GM12878 (cell line): ENCODE measurements around the gene COL4A2. TPM values are rescaled to one million over a fixed set of nuclear protein-coding genes. Genes with fewer than 3 reads are reported as not detected.

Experiments used
- BHLHE40 ChIP-seq, 2 experiments: fragments of 450-650 bp in 1 of 2; IDR thresholded peaks; 2 replicates each; pipeline ENCODE4 v1.6.1; 2011 to 2017; ENCODE audit warnings: low read depth in 2 of 2, borderline replicate concordance in 1 of 2, improper control_type of control experiment in 1 of 2, low read length in 1 of 2, mild to moderate bottlenecking in 1 of 2
- CEBPZ ChIP-seq: fragments of 150-350 bp; IDR thresholded peaks from 2 replicates; pipeline ENCODE4 v1.6.1; 2016; ENCODE audit warnings: low read depth, low read length
- CTCF ChIP-seq, 3 experiments: IDR thresholded peaks in 2 of 3; conservative IDR thresholded peaks in 1 of 3; 2 replicates each; pipeline ENCODE4 v1.5.1; 2011; ENCODE audit warnings: low read depth in 3 of 3, low read length in 3 of 3, mild to moderate bottlenecking in 3 of 3, control low read depth in 2 of 3, moderate library complexity in 2 of 3, inconsistent platforms in 1 of 3, mixed read lengths in 1 of 3; ENCODE audit not compliant: control insufficient read depth in 2 of 3, insufficient read depth in 1 of 3; ENCODE audit errors: extremely low read depth in 1 of 3
- FOXM1 ChIP-seq: IDR thresholded peaks from 2 replicates; pipeline ENCODE4 v1.6.1; 2012; ENCODE audit warnings: low read depth, mild to moderate bottlenecking, inconsistent platforms, low read length, moderate library complexity
- IRF5 ChIP-seq: fragments of 450-650 bp; IDR thresholded peaks from 2 replicates; pipeline ENCODE4 v1.6.1; 2017; ENCODE audit warnings: borderline replicate concordance
- JUNB ChIP-seq: IDR thresholded peaks from 2 replicates; pipeline ENCODE4 v1.6.1; 2016; ENCODE audit warnings: antibody characterized with exemption, mild to moderate bottlenecking
- JUND ChIP-seq: IDR thresholded peaks from 2 replicates; pipeline ENCODE4 v1.6.1; 2012; ENCODE audit warnings: low read depth, mild to moderate bottlenecking, low read length, improper control_type of control experiment, moderate library complexity
- KAT2A ChIP-seq: conservative IDR thresholded peaks from 2 replicates; pipeline ENCODE4 v1.6.1; 2011; ENCODE audit warnings: low read depth, low read length; ENCODE audit not compliant: control insufficient read depth
- KDM1A ChIP-seq: fragments of 200-600 bp; sonication (generic); IDR thresholded peaks from 2 replicates; pipeline ENCODE4 v1.6.1; 2016; ENCODE audit warnings: borderline replicate concordance
- MTA2 ChIP-seq: fragments of 450-650 bp; IDR thresholded peaks from 2 replicates; pipeline ENCODE4 v1.6.1; 2016; ENCODE audit warnings: low read depth, mild to moderate bottlenecking, moderate library complexity
- NBN ChIP-seq: fragments of 450-650 bp; IDR thresholded peaks from 2 replicates; pipeline ENCODE4 v1.6.1; 2016
- NR2C2 ChIP-seq: IDR thresholded peaks from 2 replicates; pipeline ENCODE4 v1.6.1; 2011; ENCODE audit warnings: borderline replicate concordance, low read depth; ENCODE audit not compliant: control insufficient read depth, insufficient read length
- NR2F1 ChIP-seq: fragments of 450-650 bp; conservative IDR thresholded peaks from 2 replicates; pipeline ENCODE4 v1.6.1; 2017; ENCODE audit warnings: mild to moderate bottlenecking
- NRF1 ChIP-seq: conservative IDR thresholded peaks from 2 replicates; pipeline ENCODE4 v1.6.1; 2011; ENCODE audit warnings: mild to moderate bottlenecking, low read depth, low read length, improper control_type of control experiment
- POLR2AphosphoS5 ChIP-seq: IDR thresholded peaks from 2 replicates; pipeline ENCODE4 v1.6.1; 2011; ENCODE audit warnings: mild to moderate bottlenecking, low read length, inconsistent platforms
- POU2F2 ChIP-seq: IDR thresholded peaks from 3 replicates; pipeline ENCODE4 v1.6.1; 2011; ENCODE audit warnings: low read depth, mild to moderate bottlenecking, low read length, borderline replicate concordance
- SMC3 ChIP-seq: IDR thresholded peaks from 2 replicates; pipeline ENCODE4 v1.6.1; 2011; ENCODE audit warnings: low read length, improper control_type of control experiment, borderline replicate concordance
- SREBF1 ChIP-seq: IDR thresholded peaks from 2 replicates; pipeline ENCODE4 v1.6.1; 2012; ENCODE audit warnings: mild to moderate bottlenecking, low read length
- USF1 ChIP-seq: IDR thresholded peaks from 2 replicates; pipeline ENCODE4 v1.6.1; 2011; ENCODE audit warnings: borderline replicate concordance, low read depth, mild to moderate bottlenecking, moderate library complexity, mixed read lengths, low read length; ENCODE audit not compliant: insufficient read depth; ENCODE audit errors: extremely low read length
- ZBTB33 ChIP-seq: fragments of 450-650 bp; IDR thresholded peaks from 2 replicates; pipeline ENCODE4 v1.6.1; 2017; ENCODE audit warnings: mild to moderate bottlenecking
- ZNF207 ChIP-seq: fragments of 450-650 bp; IDR thresholded peaks from 2 replicates; pipeline ENCODE4 v1.6.1; 2014; ENCODE audit warnings: antibody characterized with exemption, mild to moderate bottlenecking, borderline replicate concordance
- polyA plus RNA-seq, 11 experiments: library from polyadenylated mRNA; depleted of rRNA in 4 of 11; unstranded in 6 of 11; stranded (reverse) in 5 of 11; fragments of >200 nt; fragmentation: Nextera tagmentation in 4 of 11; fragmentation: Illumina TruSeq in 1 of 11; extraction: Ambion mirVana in 4 of 11; extraction: Trizol in 1 of 11; gene quantifications; 1 replicate in 1 of 11; 2 replicates in 10 of 11; pipeline versions ENCODE4 v1.2.1 to v1.2.3, GENCODE V29; 2011 to 2016; ENCODE audit warnings: inconsistent platforms in 2 of 11, missing spikeins in 2 of 11, low read depth in 1 of 11
- total RNA-seq, 4 experiments: library from RNA; depleted of rRNA in 3 of 4; stranded (reverse); fragments of >200 nt in 3 of 4; fragmentation: Illumina TruSeq in 1 of 4; extraction: Trizol in 1 of 4; gene quantifications; 2 replicates each; pipeline versions ENCODE4 v1.2.1 to v1.2.3, GENCODE V29; 2013 to 2021

COL4A2 gene
- total and polyA plus RNA-seq, 10 of the 15 experiments (the other 5 are each of a cell fraction or from before 2014, with no cell fraction given) = 0.16 to 1.6 (median 0.62) TPM; not detected in 3

GRCh38 chr13:110419381-110419791, 112.3 kb downstream of the COL4A2 start (continued):
- no peak for TF ChIP-seq CEBPZ
- 0 out of 2 replicates have a peak, but pooled peaks have one; percentile 26 for TF ChIP-seq ZBTB33
- TF ChIP-seq JUNB = no peak
- TF ChIP-seq FOXM1 = no peak
- no peak for TF ChIP-seq USF1
- peak in 1 of 2 experiments; percentile 41; a peak in 1 of 4 replicates for TF ChIP-seq BHLHE40 (IDR thresholded peaks at IDR 0.05; ENCODE audit: borderline replicate concordance in 1 of 2, low read depth in 2 of 2, low read length in 1 of 2)
- TF ChIP-seq NR2C2 = no peak
- peak; percentile 55; the same call in 1 of the 2 replicates for TF ChIP-seq MTA2
- TF ChIP-seq KAT2A = no peak
- TF ChIP-seq NRF1 = no peak
- TF ChIP-seq POU2F2 = no peak
- no peak for TF ChIP-seq ZNF207
- no peak for TF ChIP-seq SMC3
- no peak for TF ChIP-seq CTCF (IDR thresholded peaks at IDR 0.05 in 2 of 3, conservative IDR thresholded peaks at IDR 0.05 in 1 of 3; ENCODE audit: control insufficient read depth in 2 of 3, extremely low read depth in 1 of 3, insufficient read depth in 1 of 3, low read depth in 3 of 3, low read length in 3 of 3)
- TF ChIP-seq POLR2AphosphoS5 = no peak
- TF ChIP-seq JUND = no peak
- TF ChIP-seq SREBF1 = no peak
- TF ChIP-seq NBN = 0 out of 2 replicates have a peak, but pooled peaks have one; percentile 36
- no peak for TF ChIP-seq IRF5
- TF ChIP-seq KDM1A = no peak
- no peak for TF ChIP-seq NR2F1
